ENCODE data around the gene EFNB1. TPM values are rescaled to one million over a fixed set of nuclear protein-coding genes. Genes with fewer than 3 reads are reported as not detected.

The EFNB1 gene
- total RNA-seq: 11.5 and 13.9 TPM in 2 replicates

GRCh38 chrX:68828740-68829581 lies at the start of gene EFNB1:
Gene EFNB1 (plus strand): TSS chrX:68829021. CDS start chrX:68829777, 756 bp downstream.

Other genes with a start within 250 kb of the EFNB1 start
- gene STARD8, start 181.4 kb upstream of the EFNB1 start, total RNA-seq: 0.43 and 1.3 TPM in 2 replicates